Thyroid gland (tissue), 4 donors: ENCODE measurements around the gene SSH3. TPM values are rescaled to one million over a fixed set of nuclear protein-coding genes. Genes with fewer than 3 reads are reported as not detected.
A peak's percentile ranks its signal among the peaks of the same experiment; 100 is the strongest.

ENCODE experiments used
- DNase-seq, 2 donors: peaks; one replicate each; pipeline ENCODE4 v3.0.0-alpha.2; 2019
- H3K27ac ChIP-seq, 3 donors: fragments of 200-600 bp; sonication (generic); 1 replicate in 2 of 3; 2 replicates in 1 of 3; pipeline ENCODE4 v1.5.1; 2016 to 2019; ENCODE audit warnings: mild to moderate bottlenecking in 1 of 3, moderate library complexity in 1 of 3
- H3K27me3 ChIP-seq: fragments of 200-600 bp; sonication (generic); one replicate; pipeline ENCODE4 v1.5.1; 2019
- H3K36me3 ChIP-seq, 2 donors: fragments of 200-600 bp; sonication (generic); one replicate each; pipeline ENCODE4 v1.5.1; 2016 to 2019
- H3K4me1 ChIP-seq, 2 donors: fragments of 200-600 bp; sonication (generic); one replicate each; pipeline ENCODE4 v1.5.1; 2017 to 2019
- H3K4me3 ChIP-seq, 3 donors: fragments of 200-600 bp; sonication (generic); replicated peaks in 1 of 3; 1 replicate in 2 of 3; 2 replicates in 1 of 3; pipeline ENCODE4 v1.5.1; 2016; ENCODE audit warnings: mild to moderate bottlenecking in 1 of 3
- H3K9me3 ChIP-seq: fragments of 200-600 bp; sonication (generic); one replicate; pipeline ENCODE4 v1.5.1; 2017
- CTCF ChIP-seq, 6 experiments: fragments of 200-600 bp in 3 of 6; fragments of 450-650 bp in 3 of 6; sonication (generic) in 3 of 6; IDR thresholded peaks; one replicate each; pipeline ENCODE4 v1.5.1; 2016 to 2019; ENCODE audit warnings: antibody characterized with exemption in 6 of 6, mild to moderate bottlenecking in 2 of 6, inconsistent platforms in 1 of 6, moderate library complexity in 1 of 6
- POLR2A ChIP-seq, 2 donors: fragments of 450-650 bp; IDR thresholded peaks; one replicate each; pipeline ENCODE4 v1.6.1; 2017; ENCODE audit warnings: antibody characterized with exemption in 2 of 2, mild to moderate bottlenecking in 2 of 2, moderate library complexity in 1 of 2
- WGBS, 2 donors: methylation state at CpG; one replicate each; pipeline ENCODE4 v1.1.5; 2017; 5-methylcytosine and 5-hydroxymethylcytosine counted together
- intact Hi-C: fragments of 100-400 bp; cut with DNase I; formaldehyde crosslinking; loops from one replicate; pipeline ENCODE4 v1.15.1; 2023
- total RNA-seq, 4 donors: library from RNA; depleted of rRNA; stranded (reverse); fragments of >200 nt; gene quantifications; one replicate each; pipeline ENCODE4 v1.2.3, GENCODE V29; 2016

Gene SSH3
- total RNA-seq, 4 donors from 2014 or later, result 50.5 to 59.9 (median 54.4) TPM

GRCh38 chr11:67292671-67293070 lies 10.7 kb upstream of the SSH3 start:
- Histone ChIP-seq H3K4me3 (no peak overlapping the region), H3K9me3 (no peaks in the 10 kb centered on the region), H3K36me3 (peaks cover 2 to 11% of the 10 kb centered on the region in 2 donors), H3K27me3 (no peaks in the 10 kb centered on the region), H3K27ac (no peak overlapping the region), H3K4me1 (peaks cover 15 to 19% of the 10 kb centered on the region in 2 donors)
- no peak for TF ChIP-seq CTCF (IDR thresholded peaks at IDR 0.05)
- TF ChIP-seq POLR2A (IDR thresholded peaks at IDR 0.05), result no peak
- intact Hi-C loops, result no loop called here
- no peak for DNase-seq
- WGBS, 2 donors, result 56 to 59% methylated on average over 3 of the region's 3 CpGs

GRCh38 chr11:67293090-67293489 lies 10.2 kb upstream of the SSH3 start:
- intact Hi-C loops, result no loop called here
- H3K9me3 ChIP-seq, result no peaks in the 10 kb centered on the region
- DNase-seq, result no peak
- peaks cover 10 to 15% of the 10 kb centered on the region in 2 donors for H3K4me1 ChIP-seq
- WGBS, 2 donors, result 69 to 76% methylated on average over 3 of the region's 3 CpGs
- H3K27ac ChIP-seq, result no peak overlapping the region
- H3K36me3 ChIP-seq, result peaks cover 2 to 11% of the 10 kb centered on the region in 2 donors
- no peak overlapping the region for H3K4me3 ChIP-seq
- no peak for TF ChIP-seq POLR2A (IDR thresholded peaks at IDR 0.05)
- no peak for TF ChIP-seq CTCF (IDR thresholded peaks at IDR 0.05)
- H3K27me3 ChIP-seq, result no peaks in the 10 kb centered on the region

DNA sequence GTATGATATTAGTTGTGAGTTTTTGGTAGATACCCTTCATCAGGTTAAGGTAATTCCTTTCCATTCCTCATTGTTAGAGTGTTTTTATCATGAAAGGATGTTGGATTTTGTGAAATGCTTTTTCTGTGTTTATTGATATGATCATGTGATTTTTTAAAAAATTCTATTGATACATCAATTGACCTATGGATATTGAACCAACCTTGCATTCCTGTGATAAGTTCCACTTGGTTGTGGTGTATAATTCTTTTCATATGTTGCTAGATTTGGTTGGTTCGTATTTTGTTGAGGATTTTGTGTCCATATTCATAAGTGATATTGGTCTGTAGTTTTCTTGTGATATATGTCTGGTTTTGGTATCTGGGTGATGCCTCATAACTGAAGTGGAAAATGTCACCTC lies 7.5 kb upstream of the SSH3 start:
- Histone ChIP-seq H3K4me3 (no peak overlapping the region), H3K9me3 (no peaks in the 10 kb centered on the region), H3K27me3 (no peaks in the 10 kb centered on the region), H3K4me1 (no peaks in the 10 kb centered on the region), H3K27ac (no peak overlapping the region), H3K36me3 (peaks cover 8 to 22% of the 10 kb centered on the region in 2 donors)
- no peak for TF ChIP-seq POLR2A (IDR thresholded peaks at IDR 0.05)
- no peak for TF ChIP-seq CTCF (IDR thresholded peaks at IDR 0.05)
- 96 to 100% methylated on average over 1 of the region's 1 CpG for WGBS, 2 donors
- intact Hi-C loops, result no loop called here
- no peak for DNase-seq

- Histone ChIP-seq H3K36me3 (peaks cover 8 to 11% of the 10 kb centered on the region in 2 donors), H3K27me3 (no peaks in the 10 kb centered on the region), H3K27ac (no peak overlapping the region), H3K4me3 (no peak overlapping the region), H3K9me3 (no peaks in the 10 kb centered on the region), H3K4me1 (peaks cover 0 to 15% of the 10 kb centered on the region in 2 donors)
- intact Hi-C loops, result no loop called here
- DNase-seq, result no peak
- TF ChIP-seq CTCF (IDR thresholded peaks at IDR 0.05) (no peak), POLR2A (IDR thresholded peaks at IDR 0.05) (no peak)
- 96 to 97% methylated on average over 7 of the region's 7 CpGs for WGBS, 2 donors
Measured at GRCh38 chr11:67298786-67299185, 4.5 kb upstream of the SSH3 start.

DNA sequence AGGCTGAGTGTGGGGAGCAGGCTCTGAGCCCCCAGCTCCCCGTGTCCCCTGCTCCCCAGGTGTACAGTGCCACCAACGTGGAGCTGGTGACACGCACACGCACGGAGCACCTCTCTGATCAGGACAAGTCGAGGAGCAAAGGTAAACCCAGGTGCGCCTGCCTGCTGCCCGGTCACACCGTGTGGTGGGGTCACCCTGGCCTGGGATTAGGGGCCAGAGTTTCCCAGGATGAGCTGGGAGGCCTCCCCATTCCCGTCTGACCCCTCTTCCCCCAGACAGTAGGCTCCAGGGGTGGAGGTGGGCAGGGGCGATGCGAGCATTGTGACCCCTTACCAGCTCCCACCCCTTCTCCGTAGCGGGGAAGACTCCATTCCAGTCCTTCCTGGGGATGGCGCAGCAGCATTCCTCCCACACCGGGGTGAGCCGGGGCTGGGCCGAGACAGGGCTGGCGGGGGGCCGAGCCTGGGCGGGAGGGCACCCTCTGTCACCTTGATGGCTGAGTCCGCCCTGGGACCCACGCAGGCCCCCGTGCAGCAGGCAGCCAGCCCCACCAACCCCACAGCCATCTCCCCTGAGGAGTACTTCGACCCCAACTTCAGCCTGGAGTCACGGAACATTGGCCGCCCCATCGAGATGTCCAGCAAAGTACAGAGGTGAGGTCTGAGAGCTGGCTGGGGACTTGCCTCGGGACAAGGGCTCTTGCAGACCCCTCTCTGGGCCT lies 3.7 kb upstream of the SSH3 start:
- no peak overlapping the region for H3K4me3 ChIP-seq
- WGBS, 2 donors, result 89 to 90% methylated on average over 19 to 29 of the region's 29 CpGs
- intact Hi-C loops, result no loop called here
- no peaks in the 10 kb centered on the region for H3K9me3 ChIP-seq
- H3K27ac ChIP-seq, result no peak overlapping the region
- peaks cover 7 to 21% of the 10 kb centered on the region in 2 donors for H3K4me1 ChIP-seq
- no peaks in the 10 kb centered on the region for H3K27me3 ChIP-seq
- DNase-seq, result peak in 1 of 2 donors; percentile 1
- TF ChIP-seq CTCF (IDR thresholded peaks at IDR 0.05) (no peak), POLR2A (IDR thresholded peaks at IDR 0.05) (no peak)
- H3K36me3 ChIP-seq, result peaks cover 8 to 11% of the 10 kb centered on the region in 2 donors
